ENCODE measurements around the gene TTC32.
"Not testable (repeated sequence)": the region's sequence is repeated elsewhere in the genome, so short reads cannot be mapped to it uniquely, and the experiment has no call there.

TTC32 gene

GRCh38 chr2:19901442-19902215 lies at the start of gene TTC32:
Gene TTC32, minus strand, starts transcription at chr2:19901983. Its CDS starts 129 bp downstream, at chr2:19901854.
- Mint-ChIP-seq H3K27ac (peak within 1 kb of the TSS; percentile 98), H3K4me1 (peaks cover 32% of the 10 kb centered on the region), H3K36me3 (peaks cover 6% of the 10 kb centered on the region), H3K9me3 (peaks cover 5% of the 10 kb centered on the region), H3K4me3 (peak within 1 kb of the TSS; percentile 96), H3K27me3 (peaks cover 15% of the 10 kb centered on the region)
- peak; percentile 97 for ATAC-seq

GRCh38 chr2:19949071-19949470 lies 47.3 kb upstream of the TTC32 start:
- no peaks in the 10 kb centered on the region for H3K4me1 Mint-ChIP-seq
- ATAC-seq: no peak
- H3K36me3 Mint-ChIP-seq: peaks cover 45% of the 10 kb centered on the region
- no peaks in the 10 kb centered on the region for H3K9me3 Mint-ChIP-seq
- H3K27ac Mint-ChIP-seq: no peak overlapping the region
- no peak overlapping the region for H3K4me3 Mint-ChIP-seq
- H3K27me3 Mint-ChIP-seq: no peaks in the 10 kb centered on the region

GRCh38 chr2:19947184-19947940 lies 45.6 kb upstream of the TTC32 start:
- Mint-ChIP-seq H3K9me3 (no peaks in the 10 kb centered on the region), H3K27ac (no peak overlapping the region), H3K27me3 (no peaks in the 10 kb centered on the region), H3K4me1 (no peaks in the 10 kb centered on the region), H3K4me3 (no peak overlapping the region), H3K36me3 (peaks cover 42% of the 10 kb centered on the region)
- no peak for ATAC-seq

- Mint-ChIP-seq H3K27ac (no peak overlapping the region), H3K4me1 (no peaks in the 10 kb centered on the region), H3K4me3 (no peak overlapping the region), H3K27me3 (no peaks in the 10 kb centered on the region), H3K9me3 (no peaks in the 10 kb centered on the region), H3K36me3 (peaks cover 36% of the 10 kb centered on the region)
- ATAC-seq: no peak
Observed at GRCh38 chr2:19944205-19944845, 42.5 kb upstream of the TTC32 start.

GRCh38 chr2:19943189-19943588 lies 41.4 kb upstream of the TTC32 start:
- H3K9me3 Mint-ChIP-seq: no peaks in the 10 kb centered on the region
- peaks cover 25% of the 10 kb centered on the region for H3K36me3 Mint-ChIP-seq
- no peak overlapping the region for H3K27ac Mint-ChIP-seq
- H3K4me3 Mint-ChIP-seq: no peak overlapping the region
- H3K4me1 Mint-ChIP-seq: no peaks in the 10 kb centered on the region
- no peak for ATAC-seq
- H3K27me3 Mint-ChIP-seq: no peaks in the 10 kb centered on the region

- H3K36me3 Mint-ChIP-seq: peaks cover 27% of the 10 kb centered on the region
- no peaks in the 10 kb centered on the region for H3K27me3 Mint-ChIP-seq
- no peak for ATAC-seq
- H3K4me1 Mint-ChIP-seq: no peaks in the 10 kb centered on the region
- H3K27ac Mint-ChIP-seq: no peak overlapping the region
- H3K4me3 Mint-ChIP-seq: no peak overlapping the region
- no peaks in the 10 kb centered on the region for H3K9me3 Mint-ChIP-seq
Observed at GRCh38 chr2:19942199-19942598, 40.4 kb upstream of the TTC32 start.

GRCh38 chr2:19937004-19937403 lies 35.2 kb upstream of the TTC32 start:
- H3K9me3 Mint-ChIP-seq: no peaks in the 10 kb centered on the region
- no peak overlapping the region for H3K27ac Mint-ChIP-seq
- no peaks in the 10 kb centered on the region for H3K27me3 Mint-ChIP-seq
- H3K36me3 Mint-ChIP-seq: peaks cover 31% of the 10 kb centered on the region
- ATAC-seq: no peak
- no peak overlapping the region for H3K4me3 Mint-ChIP-seq
- H3K4me1 Mint-ChIP-seq: no peaks in the 10 kb centered on the region

- Mint-ChIP-seq H3K4me3 (no peak overlapping the region), H3K27me3 (no peaks in the 10 kb centered on the region), H3K9me3 (no peaks in the 10 kb centered on the region), H3K27ac (no peak overlapping the region), H3K36me3 (peaks cover 34% of the 10 kb centered on the region), H3K4me1 (no peaks in the 10 kb centered on the region)
- no peak for ATAC-seq
Observed at GRCh38 chr2:19936203-19936602, 34.4 kb upstream of the TTC32 start.

- ATAC-seq: no peak
- H3K9me3 Mint-ChIP-seq: peaks cover 5% of the 10 kb centered on the region
- H3K36me3 Mint-ChIP-seq: peaks cover 51% of the 10 kb centered on the region
- no peak overlapping the region for H3K27ac Mint-ChIP-seq
- no peaks in the 10 kb centered on the region for H3K4me1 Mint-ChIP-seq
- H3K27me3 Mint-ChIP-seq: no peaks in the 10 kb centered on the region
- H3K4me3 Mint-ChIP-seq: no peak overlapping the region
Observed at GRCh38 chr2:19933351-19933981, 31.7 kb upstream of the TTC32 start.

GRCh38 chr2:19932928-19933327 lies 31.1 kb upstream of the TTC32 start:
- Mint-ChIP-seq H3K4me3 (no peak overlapping the region), H3K27me3 (no peaks in the 10 kb centered on the region), H3K9me3 (peaks cover 5% of the 10 kb centered on the region), H3K27ac (no peak overlapping the region), H3K36me3 (peaks cover 54% of the 10 kb centered on the region), H3K4me1 (no peaks in the 10 kb centered on the region)
- no peak for ATAC-seq

GRCh38 chr2:19929226-19929625 lies 27.4 kb upstream of the TTC32 start:
- Mint-ChIP-seq H3K4me1 (no peaks in the 10 kb centered on the region), H3K9me3 (peaks cover 15% of the 10 kb centered on the region), H3K27ac (no peak overlapping the region), H3K27me3 (no peaks in the 10 kb centered on the region), H3K4me3 (no peak overlapping the region), H3K36me3 (peaks cover 65% of the 10 kb centered on the region)
- ATAC-seq: no peak

GRCh38 chr2:19927816-19928215 lies 26.0 kb upstream of the TTC32 start:
- H3K9me3 Mint-ChIP-seq: peaks cover 15% of the 10 kb centered on the region
- peaks cover 79% of the 10 kb centered on the region for H3K36me3 Mint-ChIP-seq

GRCh38 chr2:19924526-19924925 lies 22.7 kb upstream of the TTC32 start:
- ATAC-seq: not testable (repeated sequence)

More at GRCh38 chr2:19927816-19928215, 26.0 kb upstream of the TTC32 start:
- not testable (repeated sequence) for H3K27ac Mint-ChIP-seq, ATAC-seq, H3K27me3 Mint-ChIP-seq, H3K4me1 Mint-ChIP-seq, H3K4me3 Mint-ChIP-seq

GRCh38 chr2:19922188-19922587 lies 20.4 kb upstream of the TTC32 start:
- not testable (repeated sequence) for H3K4me3 Mint-ChIP-seq, H3K27ac Mint-ChIP-seq, ATAC-seq, H3K4me1 Mint-ChIP-seq, H3K27me3 Mint-ChIP-seq
- peaks cover 13% of the 10 kb centered on the region for H3K9me3 Mint-ChIP-seq
- H3K36me3 Mint-ChIP-seq: peaks cover 92% of the 10 kb centered on the region

More at GRCh38 chr2:19924526-19924925, 22.7 kb upstream of the TTC32 start:
- peaks cover 93% of the 10 kb centered on the region for H3K36me3 Mint-ChIP-seq
- H3K9me3 Mint-ChIP-seq: peaks cover 16% of the 10 kb centered on the region
- H3K4me3 Mint-ChIP-seq, H3K27ac Mint-ChIP-seq, H3K27me3 Mint-ChIP-seq, H3K4me1 Mint-ChIP-seq: not testable (repeated sequence)

GRCh38 chr2:19916385-19916950 lies 14.7 kb upstream of the TTC32 start:
- no peak overlapping the region for H3K27ac Mint-ChIP-seq
- no peak for ATAC-seq
- no peak overlapping the region for H3K4me3 Mint-ChIP-seq
- no peaks in the 10 kb centered on the region for H3K4me1 Mint-ChIP-seq
- H3K36me3 Mint-ChIP-seq: peaks cover 60% of the 10 kb centered on the region
- no peaks in the 10 kb centered on the region for H3K27me3 Mint-ChIP-seq
- H3K9me3 Mint-ChIP-seq: peaks cover 4% of the 10 kb centered on the region

Data from stimulated activated memory B cell treated with anti-CD40 and anti-IgM and Interleukin-4, amounts not matched to agents 10 μg/mL and 1 μg/mL and 100 μg/mL, for 72 hours (primary cell).